ENCODE measurements around the gene ARMC5.
"Not testable (repeated sequence)": the region's sequence is repeated elsewhere in the genome, so short reads cannot be mapped to it uniquely, and the experiment has no call there.

The ARMC5 gene

GRCh38 chr16:31458844-31459686, at the start of gene ARMC5:
ARMC5 (plus strand) TSS chr16:31459501; CDS start chr16:31459525, 24 bp downstream.
- DNase-seq: peak; percentile 99

- no peak for DNase-seq
Measured at GRCh38 chr16:31410082-31410481, 49.2 kb upstream of the ARMC5 start.

- no peak for DNase-seq
Measured at GRCh38 chr16:31411024-31411844, 48.1 kb upstream of the ARMC5 start.

- no peak for DNase-seq
Measured at GRCh38 chr16:31412750-31413149, 46.6 kb upstream of the ARMC5 start.

- no peak for DNase-seq
Measured at GRCh38 chr16:31413381-31413780, 45.9 kb upstream of the ARMC5 start.

- no peak for DNase-seq
Measured at GRCh38 chr16:31413943-31414342, 45.4 kb upstream of the ARMC5 start.

- no peak for DNase-seq
Measured at GRCh38 chr16:31414706-31415105, 44.6 kb upstream of the ARMC5 start.

GRCh38 chr16:31416371-31416770, 42.9 kb upstream of the ARMC5 start:
- DNase-seq: no peak

- not testable (repeated sequence) for DNase-seq
Measured at GRCh38 chr16:31417036-31417435, 42.3 kb upstream of the ARMC5 start.

- DNase-seq: no peak
Measured at GRCh38 chr16:31417916-31418315, 41.4 kb upstream of the ARMC5 start.

GRCh38 chr16:31420037-31420436, 39.3 kb upstream of the ARMC5 start:
- no peak for DNase-seq

- DNase-seq: no peak
Measured at GRCh38 chr16:31421587-31421986, 37.7 kb upstream of the ARMC5 start.

- DNase-seq: no peak
Measured at GRCh38 chr16:31423241-31423640, 36.1 kb upstream of the ARMC5 start.

- no peak for DNase-seq
Measured at GRCh38 chr16:31423801-31424200, 35.5 kb upstream of the ARMC5 start.

- DNase-seq: no peak
Measured at GRCh38 chr16:31427441-31428278, 31.6 kb upstream of the ARMC5 start.

- DNase-seq: no peak
Measured at GRCh38 chr16:31428279-31428597, 31.1 kb upstream of the ARMC5 start, which contains the start of gene COX6A2. COX6A2 (minus strand) TSS chr16:31428360; CDS start chr16:31428325, 35 bp downstream.

GRCh38 chr16:31428638-31429247, 30.6 kb upstream of the ARMC5 start:
- DNase-seq: no peak

- no peak for DNase-seq
Measured at GRCh38 chr16:31429314-31429713, 30.0 kb upstream of the ARMC5 start.

GRCh38 chr16:31429796-31430195, 29.5 kb upstream of the ARMC5 start:
- DNase-seq: no peak

- DNase-seq: no peak
Measured at GRCh38 chr16:31430380-31431052, 28.8 kb upstream of the ARMC5 start.

GRCh38 chr16:31435341-31436220, 23.7 kb upstream of the ARMC5 start:
- DNase-seq: no peak

All from NCI-H69 (cell line).